ENCODE results near the gene ARHGAP23.

- TF ChIP-seq CTCF (conservative IDR thresholded peaks at IDR 0.05; ENCODE audit: low read length) (no peak), EZH2phosphoT487 (IDR thresholded peaks at IDR 0.05; ENCODE audit: borderline replicate concordance) (no peak)
Observed at GRCh38 chr17:38443356-38444031, 15.2 kb downstream of the ARHGAP23 start.
